ENCODE measurements around the gene NT5DC4.

NT5DC4 gene

DNA sequence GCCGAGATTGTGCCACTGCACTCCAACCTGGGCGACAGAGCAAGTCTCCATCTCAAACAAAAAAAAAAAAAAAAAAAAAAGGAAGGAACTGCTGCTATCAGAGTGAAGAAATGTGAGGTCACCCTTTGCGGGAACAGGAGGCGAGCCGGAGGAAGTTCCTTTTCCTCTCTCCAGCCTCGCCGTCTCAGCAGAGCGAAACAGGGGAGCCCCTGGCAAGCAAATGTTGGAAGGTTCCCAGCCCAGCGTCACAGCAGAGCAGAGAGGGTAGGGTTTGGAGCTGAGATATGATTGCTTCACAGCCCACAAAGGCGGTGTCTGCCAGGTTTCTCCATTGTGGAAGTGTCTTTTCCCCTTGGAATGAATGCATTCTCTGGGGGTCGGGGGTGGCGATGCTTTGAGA lies 46.6 kb upstream of the NT5DC4 start:
- Histone ChIP-seq H3K4me3 (ENCODE audit: low read length) (no peak overlapping the region), H3K9me2 (replicated peaks; ENCODE audit: control insufficient read depth, low read length) (no peaks in the 10 kb centered on the region), H3K4me2 (ENCODE audit: low read length) (no peak overlapping the region), H3K36me3 (ENCODE audit: control insufficient read depth, low read length) (no peaks in the 10 kb centered on the region), H3F3A (ENCODE audit: control insufficient read depth, insufficient read depth) (no peaks in the 10 kb centered on the region), H4K20me1 (ENCODE audit: control insufficient read depth, insufficient read depth, low read depth, low read length) (no peaks in the 10 kb centered on the region), H3K27me3 (ENCODE audit: control insufficient read depth, low read length) (peaks cover 11% of the 10 kb centered on the region), H3K4me1 (ENCODE audit: control insufficient read depth, low read length) (no peaks in the 10 kb centered on the region), H3K9me3 (ENCODE audit: control insufficient read depth, insufficient read depth, low read length) (no peaks in the 10 kb centered on the region), H3K27ac (ENCODE audit: low read depth, low read length) (no peak overlapping the region), H3K79me2 (ENCODE audit: control insufficient read depth, low read length) (no peaks in the 10 kb centered on the region)
- TF ChIP-seq, protein P1, sequence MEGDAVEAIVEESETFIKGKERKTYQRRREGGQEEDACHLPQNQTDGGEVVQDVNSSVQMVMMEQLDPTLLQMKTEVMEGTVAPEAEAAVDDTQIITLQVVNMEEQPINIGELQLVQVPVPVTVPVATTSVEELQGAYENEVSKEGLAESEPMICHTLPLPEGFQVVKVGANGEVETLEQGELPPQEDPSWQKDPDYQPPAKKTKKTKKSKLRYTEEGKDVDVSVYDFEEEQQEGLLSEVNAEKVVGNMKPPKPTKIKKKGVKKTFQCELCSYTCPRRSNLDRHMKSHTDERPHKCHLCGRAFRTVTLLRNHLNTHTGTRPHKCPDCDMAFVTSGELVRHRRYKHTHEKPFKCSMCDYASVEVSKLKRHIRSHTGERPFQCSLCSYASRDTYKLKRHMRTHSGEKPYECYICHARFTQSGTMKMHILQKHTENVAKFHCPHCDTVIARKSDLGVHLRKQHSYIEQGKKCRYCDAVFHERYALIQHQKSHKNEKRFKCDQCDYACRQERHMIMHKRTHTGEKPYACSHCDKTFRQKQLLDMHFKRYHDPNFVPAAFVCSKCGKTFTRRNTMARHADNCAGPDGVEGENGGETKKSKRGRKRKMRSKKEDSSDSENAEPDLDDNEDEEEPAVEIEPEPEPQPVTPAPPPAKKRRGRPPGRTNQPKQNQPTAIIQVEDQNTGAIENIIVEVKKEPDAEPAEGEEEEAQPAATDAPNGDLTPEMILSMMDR (IDR thresholded peaks at IDR 0.05; ENCODE audit: low read depth, low read length, poor library complexity, severe bottlenecking): no peak
- TF ChIP-seq EZH2phosphoT487 (IDR thresholded peaks at IDR 0.05; ENCODE audit: borderline replicate concordance, low read length): no peak

DNA sequence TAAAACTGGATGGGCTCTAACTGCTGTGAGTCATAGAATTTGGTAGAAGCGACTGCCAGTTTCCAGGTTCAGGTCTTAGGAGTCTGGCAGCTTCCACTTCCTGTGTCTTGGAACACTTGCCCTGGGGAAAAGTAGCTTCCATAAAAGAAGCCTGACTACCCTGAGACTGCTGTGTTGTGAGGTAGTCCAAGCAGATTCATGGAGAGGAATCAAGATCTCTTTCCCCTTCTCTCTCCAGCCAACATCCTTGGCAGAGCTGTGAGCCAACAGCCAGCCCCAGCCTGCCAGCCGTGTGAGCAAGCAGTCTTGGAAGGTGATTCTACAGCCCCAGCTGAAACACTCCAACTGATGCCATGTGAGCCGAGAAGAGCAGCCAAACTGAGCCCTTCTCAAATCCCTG lies 41.3 kb upstream of the NT5DC4 start:
- no peak overlapping the region for H3K4me3 ChIP-seq (ENCODE audit: low read length)
- peaks cover 13% of the 10 kb centered on the region for H3K27me3 ChIP-seq (ENCODE audit: control insufficient read depth, low read length)
- H3K9me3 ChIP-seq (ENCODE audit: control insufficient read depth, insufficient read depth, low read length): no peaks in the 10 kb centered on the region
- no peaks in the 10 kb centered on the region for H3K4me1 ChIP-seq (ENCODE audit: control insufficient read depth, low read length)
- no peaks in the 10 kb centered on the region for H3K36me3 ChIP-seq (ENCODE audit: control insufficient read depth, low read length)
- no peak overlapping the region for H3K27ac ChIP-seq (ENCODE audit: low read depth, low read length)
- H4K20me1 ChIP-seq (ENCODE audit: control insufficient read depth, insufficient read depth, low read depth, low read length): no peaks in the 10 kb centered on the region
- TF ChIP-seq, protein P1 (IDR thresholded peaks at IDR 0.05; ENCODE audit: low read depth, low read length, poor library complexity, severe bottlenecking): no peak
- no peak for TF ChIP-seq EZH2phosphoT487 (IDR thresholded peaks at IDR 0.05; ENCODE audit: borderline replicate concordance, low read length)
- H3K9me2 ChIP-seq (replicated peaks; ENCODE audit: control insufficient read depth, low read length): no peaks in the 10 kb centered on the region
- no peaks in the 10 kb centered on the region for H3K79me2 ChIP-seq (ENCODE audit: control insufficient read depth, low read length)
- no peak overlapping the region for H3K4me2 ChIP-seq (ENCODE audit: low read length)
- H3F3A ChIP-seq (ENCODE audit: control insufficient read depth, insufficient read depth): no peaks in the 10 kb centered on the region

DNA sequence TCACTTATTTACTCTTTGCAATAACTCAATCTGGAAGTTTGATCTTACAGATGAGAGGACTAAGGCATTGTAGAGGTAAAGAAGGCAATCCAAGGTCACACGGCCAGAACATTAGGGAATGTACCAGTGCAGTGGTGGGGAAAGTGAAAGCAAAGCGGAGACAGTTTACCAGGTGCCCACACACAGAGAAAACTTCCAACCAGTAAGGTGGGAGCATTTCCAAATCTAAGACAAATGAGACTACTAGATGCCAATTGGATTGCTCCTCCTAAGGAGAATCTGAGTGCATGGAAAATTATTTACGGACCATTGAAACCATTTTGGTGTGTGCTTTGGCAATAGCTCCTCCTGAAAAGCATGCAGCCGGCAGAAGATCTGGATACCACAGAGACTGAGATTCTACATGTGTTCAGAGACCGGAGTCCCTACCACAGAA lies 40.1 kb upstream of the NT5DC4 start:
- H3K9me3 ChIP-seq (ENCODE audit: control insufficient read depth, insufficient read depth, low read length): no peaks in the 10 kb centered on the region
- TF ChIP-seq, protein P1 (IDR thresholded peaks at IDR 0.05; ENCODE audit: low read depth, low read length, poor library complexity, severe bottlenecking): no peak
- TF ChIP-seq EZH2phosphoT487 (IDR thresholded peaks at IDR 0.05; ENCODE audit: borderline replicate concordance, low read length): no peak
- no peaks in the 10 kb centered on the region for H3K36me3 ChIP-seq (ENCODE audit: control insufficient read depth, low read length)
- no peaks in the 10 kb centered on the region for H3K79me2 ChIP-seq (ENCODE audit: control insufficient read depth, low read length)
- no peaks in the 10 kb centered on the region for H3F3A ChIP-seq (ENCODE audit: control insufficient read depth, insufficient read depth)
- H3K27me3 ChIP-seq (ENCODE audit: control insufficient read depth, low read length): peaks cover 8% of the 10 kb centered on the region
- H3K27ac ChIP-seq (ENCODE audit: low read depth, low read length): no peak overlapping the region
- H4K20me1 ChIP-seq (ENCODE audit: control insufficient read depth, insufficient read depth, low read depth, low read length): no peaks in the 10 kb centered on the region
- H3K4me3 ChIP-seq (ENCODE audit: low read length): no peak overlapping the region
- H3K9me2 ChIP-seq (replicated peaks; ENCODE audit: control insufficient read depth, low read length): no peaks in the 10 kb centered on the region
- H3K4me1 ChIP-seq (ENCODE audit: control insufficient read depth, low read length): no peaks in the 10 kb centered on the region
- H3K4me2 ChIP-seq (ENCODE audit: low read length): no peak overlapping the region

DNA sequence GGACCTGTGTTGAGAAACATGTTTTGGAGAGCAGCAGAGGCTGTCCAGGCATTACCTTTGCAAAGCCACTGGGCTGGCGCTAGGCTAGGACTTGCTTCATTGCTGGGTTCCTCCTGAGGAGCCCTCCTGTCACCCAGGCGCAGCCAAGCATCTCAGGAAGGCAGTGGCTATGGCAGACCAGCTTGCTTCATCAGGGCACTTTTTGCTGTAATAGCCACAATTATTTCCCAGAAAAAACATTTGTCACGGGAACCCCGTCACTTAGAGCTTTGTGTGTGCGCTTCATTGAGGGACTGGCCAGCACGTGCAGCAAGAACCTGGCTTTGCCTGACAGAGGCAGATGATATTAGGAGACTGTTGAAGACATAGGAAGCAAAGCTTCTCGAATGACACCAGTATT lies 38.7 kb upstream of the NT5DC4 start:
- Histone ChIP-seq H3K27me3 (ENCODE audit: control insufficient read depth, low read length) (peaks cover 8% of the 10 kb centered on the region), H3K79me2 (ENCODE audit: control insufficient read depth, low read length) (no peaks in the 10 kb centered on the region), H4K20me1 (ENCODE audit: control insufficient read depth, insufficient read depth, low read depth, low read length) (no peaks in the 10 kb centered on the region), H3K27ac (ENCODE audit: low read depth, low read length) (no peak overlapping the region), H3K4me3 (ENCODE audit: low read length) (no peak overlapping the region), H3K4me1 (ENCODE audit: control insufficient read depth, low read length) (peaks cover 6% of the 10 kb centered on the region), H3F3A (ENCODE audit: control insufficient read depth, insufficient read depth) (no peaks in the 10 kb centered on the region), H3K4me2 (ENCODE audit: low read length) (no peak overlapping the region), H3K9me3 (ENCODE audit: control insufficient read depth, insufficient read depth, low read length) (no peaks in the 10 kb centered on the region), H3K9me2 (replicated peaks; ENCODE audit: control insufficient read depth, low read length) (no peaks in the 10 kb centered on the region), H3K36me3 (ENCODE audit: control insufficient read depth, low read length) (no peaks in the 10 kb centered on the region)
- TF ChIP-seq EZH2phosphoT487 (IDR thresholded peaks at IDR 0.05; ENCODE audit: borderline replicate concordance, low read length): no peak
- TF ChIP-seq, protein P1 (IDR thresholded peaks at IDR 0.05; ENCODE audit: low read depth, low read length, poor library complexity, severe bottlenecking): no peak

Measured in DOHH2 (cell line).